ENCODE data around the gene RNF26. TPM values are rescaled to one million over a fixed set of nuclear protein-coding genes. Genes with fewer than 3 reads are reported as not detected.

RNF26 gene
- 10 to 100 TPM; 30.2 to 31.9 TPM for total RNA-seq

DNA sequence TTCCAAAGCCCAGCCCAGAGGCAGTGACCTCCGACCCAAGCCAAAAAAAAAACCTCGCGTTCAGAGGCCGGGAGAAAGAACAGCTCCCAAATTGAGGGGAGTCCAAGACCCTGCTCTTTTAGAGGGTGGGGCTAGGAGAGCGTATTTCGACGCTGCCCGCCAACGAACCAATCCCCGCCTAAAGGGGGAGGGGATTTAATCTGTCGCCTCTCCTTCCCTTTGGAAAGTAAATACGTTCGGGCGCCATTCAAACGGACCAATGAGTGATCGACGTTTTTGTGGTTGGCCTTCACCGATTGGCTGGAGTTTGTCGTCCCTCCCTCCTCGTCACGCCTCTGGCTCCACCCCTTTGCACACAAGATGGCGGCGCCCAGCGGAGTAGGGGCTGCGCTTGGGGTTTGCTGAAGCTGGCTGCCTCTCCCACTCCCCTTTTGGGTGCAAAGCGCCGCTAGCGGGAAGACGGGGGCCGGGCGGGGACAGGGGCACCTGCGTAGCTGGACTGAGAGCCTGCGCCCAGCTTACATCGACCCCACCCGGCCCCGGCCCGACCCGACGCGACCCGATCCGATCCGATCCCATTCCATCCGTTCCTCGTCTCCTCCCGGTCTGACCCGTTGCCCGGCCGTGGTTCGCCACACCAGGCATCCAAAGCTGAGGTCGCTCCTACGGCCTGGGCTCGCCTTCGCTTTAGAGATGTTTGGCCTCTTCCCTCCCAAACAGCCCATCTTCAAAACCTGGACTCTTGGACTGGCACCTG lies at the start of gene RNF26:
RNF26 (plus strand) TSS at position 354 of the 757 bp plus-strand sequence. CDS start 596 bp downstream, outside the sequence.
- CTCF ChIA-PET, result interaction anchor here (4.9 to 10.9 kb wide), 2 partner anchors 11 to 21 kb away, joined by 17 to 201 read pairs; no protein-coding TSS in a partner anchor
- POLR2A ChIA-PET, result interaction anchor here (0.8 to 3.1 kb wide), 7 partner anchors 11 to 47 kb away, joined by 3 to 11 read pairs (median 4); partner anchors contain the start of genes MCAM and USP2
- peak; percentile 97 for DNase-seq
- peaks cover 9% of the 10 kb centered on the region for H3K27me3 Mint-ChIP-seq
- peak within 1 kb of the TSS; percentile 98 for H3K4me3 Mint-ChIP-seq
- intact Hi-C loops (cut with micrococcal nuclease), result no loop called here
- H3K9me3 Mint-ChIP-seq, result no peaks in the 10 kb centered on the region
- H3K36me3 Mint-ChIP-seq (ENCODE audit: low read depth), result peaks cover 23% of the 10 kb centered on the region
- H3K27ac Mint-ChIP-seq, result peak within 1 kb of the TSS; percentile 99
- H3K4me1 Mint-ChIP-seq (ENCODE audit: low read depth), result peaks cover 44% of the 10 kb centered on the region
- ATAC-seq, result peak; percentile 95
- TF ChIP-seq, protein P1, sequence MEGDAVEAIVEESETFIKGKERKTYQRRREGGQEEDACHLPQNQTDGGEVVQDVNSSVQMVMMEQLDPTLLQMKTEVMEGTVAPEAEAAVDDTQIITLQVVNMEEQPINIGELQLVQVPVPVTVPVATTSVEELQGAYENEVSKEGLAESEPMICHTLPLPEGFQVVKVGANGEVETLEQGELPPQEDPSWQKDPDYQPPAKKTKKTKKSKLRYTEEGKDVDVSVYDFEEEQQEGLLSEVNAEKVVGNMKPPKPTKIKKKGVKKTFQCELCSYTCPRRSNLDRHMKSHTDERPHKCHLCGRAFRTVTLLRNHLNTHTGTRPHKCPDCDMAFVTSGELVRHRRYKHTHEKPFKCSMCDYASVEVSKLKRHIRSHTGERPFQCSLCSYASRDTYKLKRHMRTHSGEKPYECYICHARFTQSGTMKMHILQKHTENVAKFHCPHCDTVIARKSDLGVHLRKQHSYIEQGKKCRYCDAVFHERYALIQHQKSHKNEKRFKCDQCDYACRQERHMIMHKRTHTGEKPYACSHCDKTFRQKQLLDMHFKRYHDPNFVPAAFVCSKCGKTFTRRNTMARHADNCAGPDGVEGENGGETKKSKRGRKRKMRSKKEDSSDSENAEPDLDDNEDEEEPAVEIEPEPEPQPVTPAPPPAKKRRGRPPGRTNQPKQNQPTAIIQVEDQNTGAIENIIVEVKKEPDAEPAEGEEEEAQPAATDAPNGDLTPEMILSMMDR (IDR thresholded peaks at IDR 0.05), result no peak

DNA sequence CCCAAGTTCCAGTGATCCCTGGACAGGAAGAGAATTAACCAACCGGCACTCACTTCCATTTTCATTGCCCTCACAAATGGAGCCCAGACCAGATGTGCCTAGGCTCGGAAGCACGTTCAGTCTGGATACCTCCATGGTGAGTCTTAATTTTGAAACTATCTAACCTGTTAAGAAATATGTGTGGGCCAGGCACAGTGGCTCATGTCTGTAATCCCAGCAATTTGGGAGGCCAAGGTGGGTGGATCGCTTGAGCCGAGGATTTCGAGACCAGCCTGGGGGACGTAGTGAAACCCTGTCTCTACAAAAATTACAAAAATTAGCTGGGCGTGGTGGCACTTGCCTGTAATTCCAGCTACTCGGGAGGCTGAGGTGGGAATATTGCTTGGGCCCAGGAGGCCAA lies 48.9 kb upstream of the RNF26 start:
- ATAC-seq, result no peak
- CTCF ChIA-PET, result interaction anchor here (1.2 to 5.0 kb wide), 13 partner anchors 9 to 116 kb away, joined by 3 to 53 read pairs (median 8); partner anchors contain the start of genes CBL and NLRX1
- POLR2A ChIA-PET, result interaction anchor here (1.3 kb wide), 1 partner anchor 79 kb away, joined by 9 read pairs; the partner anchor contains the start of gene CBL
- Mint-ChIP-seq H3K4me1 (ENCODE audit: low read depth) (peaks cover 19% of the 10 kb centered on the region), H3K27me3 (no peaks in the 10 kb centered on the region), H3K9me3 (no peaks in the 10 kb centered on the region), H3K27ac (peak overlapping the region; percentile 5), H3K4me3 (no peak overlapping the region), H3K36me3 (ENCODE audit: low read depth) (peaks cover 26% of the 10 kb centered on the region)
- no peak for DNase-seq
- TF ChIP-seq, protein P1 (IDR thresholded peaks at IDR 0.05), result no peak
- intact Hi-C loops (cut with micrococcal nuclease), result loop anchor here (2.0 kb wide), 1 partner anchor 81 kb away; no protein-coding TSS in a partner anchor

DNA sequence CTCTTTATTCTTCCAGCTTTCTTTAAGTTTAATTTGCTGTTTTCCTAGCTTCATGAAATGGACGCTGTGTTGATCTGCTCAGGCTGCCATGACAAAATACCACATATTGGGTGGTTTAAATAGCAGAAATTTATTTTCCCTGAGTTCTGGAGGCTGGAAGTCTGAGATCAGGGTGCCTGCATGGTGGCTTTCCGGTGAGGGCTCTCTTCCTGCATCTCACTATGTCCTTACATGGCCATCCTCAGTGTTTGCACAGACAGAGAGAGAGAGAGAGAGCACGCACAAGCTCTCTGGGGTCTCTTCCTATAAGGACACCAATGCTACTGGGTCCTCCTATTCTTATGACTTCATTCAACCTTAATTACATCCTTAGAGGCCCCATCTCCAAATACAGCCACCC lies 46.1 kb upstream of the RNF26 start:
- no peaks in the 10 kb centered on the region for H3K27me3 Mint-ChIP-seq
- peaks cover 10% of the 10 kb centered on the region for H3K4me1 Mint-ChIP-seq (ENCODE audit: low read depth)
- no peak overlapping the region for H3K4me3 Mint-ChIP-seq
- TF ChIP-seq, protein P1 (IDR thresholded peaks at IDR 0.05), result no peak
- H3K9me3 Mint-ChIP-seq, result no peaks in the 10 kb centered on the region
- no peak overlapping the region for H3K27ac Mint-ChIP-seq
- ChIA-PET CTCF (interaction anchor here (0.6 to 1.2 kb wide), 3 partner anchors 20 to 247 kb away, joined by 3 to 4 read pairs (median 4); no protein-coding TSS in a partner anchor), POLR2A (interaction anchor here (0.5 kb wide), 1 partner anchor 11 kb away, joined by 3 read pairs; no protein-coding TSS in a partner anchor)
- DNase-seq, result no peak
- peaks cover 33% of the 10 kb centered on the region for H3K36me3 Mint-ChIP-seq (ENCODE audit: low read depth)
- intact Hi-C loops (cut with micrococcal nuclease), result no loop called here
- ATAC-seq, result no peak

DNA sequence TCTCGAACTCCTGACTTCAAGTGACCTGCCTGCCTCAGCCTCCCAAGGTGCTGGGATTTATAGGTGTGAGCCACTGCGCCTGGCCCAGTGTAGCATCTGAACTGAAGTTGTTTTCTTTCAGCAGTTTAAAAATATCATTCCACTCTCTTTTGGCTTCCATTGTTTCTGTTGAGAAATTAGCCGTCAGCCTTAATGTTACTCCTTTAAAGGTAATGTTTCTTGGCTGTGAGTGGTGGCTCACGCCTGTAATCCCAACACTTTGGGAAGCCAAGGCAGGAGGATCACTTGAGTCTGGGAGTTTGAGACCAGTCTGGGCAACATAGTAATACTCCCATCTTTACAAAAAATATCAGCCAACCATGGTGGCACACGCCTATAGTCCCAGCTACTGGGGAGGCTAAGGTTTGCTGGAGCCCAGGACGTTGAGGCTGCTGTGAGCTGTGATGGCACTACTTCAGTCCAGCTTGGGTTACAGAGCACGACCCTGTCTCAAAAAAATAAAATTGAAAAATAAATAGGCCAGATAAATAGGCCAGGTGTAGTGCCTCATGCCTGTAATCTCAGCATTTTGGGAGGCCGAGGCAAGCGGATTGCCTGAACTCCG lies 43.3 kb upstream of the RNF26 start:
- DNase-seq (no peak), ATAC-seq (no peak)
- ChIA-PET POLR2A (no interaction called here), CTCF (interaction anchor here (0.8 to 2.1 kb wide), 6 partner anchors 8 to 95 kb away, joined by 3 to 6 read pairs (median 3); partner anchors contain the start of gene CBL)
- H3K4me3 Mint-ChIP-seq, result no peak overlapping the region
- no peaks in the 10 kb centered on the region for H3K9me3 Mint-ChIP-seq
- intact Hi-C loops (cut with micrococcal nuclease), result no loop called here
- TF ChIP-seq, protein P1 (IDR thresholded peaks at IDR 0.05), result no peak
- H3K36me3 Mint-ChIP-seq (ENCODE audit: low read depth), result peaks cover 23% of the 10 kb centered on the region
- H3K27me3 Mint-ChIP-seq, result no peaks in the 10 kb centered on the region
- no peak overlapping the region for H3K27ac Mint-ChIP-seq
- H3K4me1 Mint-ChIP-seq (ENCODE audit: low read depth), result no peaks in the 10 kb centered on the region
